Measurements from ENCODE around the gene ZNF684.
"Not testable (repeated sequence)": the region's sequence is repeated elsewhere in the genome, so short reads cannot be mapped to it uniquely, and the experiment has no call there.

ZNF684 gene

DNA sequence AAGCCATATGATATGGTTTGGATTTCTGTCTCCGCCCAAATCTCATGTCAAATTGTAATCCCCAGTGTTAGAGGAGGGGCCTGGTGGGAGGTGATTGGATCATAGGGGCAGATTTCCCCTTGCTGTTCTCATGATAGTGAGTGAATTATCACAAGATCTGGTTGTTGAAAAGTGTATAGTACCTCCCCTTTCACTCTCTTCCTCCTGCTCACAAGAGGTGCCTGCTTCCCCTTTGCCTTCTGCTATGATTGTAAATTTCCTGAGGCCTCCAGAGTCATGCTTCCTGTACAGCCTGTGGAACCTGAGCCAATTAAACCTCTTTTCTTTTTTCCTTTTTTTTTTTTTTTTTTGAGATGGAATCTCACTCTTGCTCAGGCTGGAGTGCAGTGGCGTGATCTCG lies 43.4 kb downstream of the ZNF684 start:
- not testable (repeated sequence) for DNase-seq (ENCODE audit: low read depth)

DNA sequence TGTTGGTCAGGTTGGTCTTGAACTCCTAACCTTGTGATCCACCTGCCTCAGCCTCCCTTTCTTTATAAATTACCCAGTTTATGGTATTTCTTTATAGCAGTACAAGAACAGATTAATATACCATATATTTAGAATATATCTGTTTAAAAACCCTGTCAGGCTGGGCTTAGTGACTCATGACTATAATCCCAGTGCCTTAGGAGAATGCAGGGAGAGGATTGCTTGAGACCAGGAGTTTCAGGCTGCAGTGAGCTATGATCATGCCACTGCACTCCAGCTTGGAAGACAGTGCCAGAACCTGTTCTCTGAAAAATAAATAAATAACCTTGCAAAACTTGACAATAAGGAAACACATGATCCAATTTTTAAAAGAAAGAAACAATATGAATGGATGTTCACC lies 43.9 kb downstream of the ZNF684 start:
- no peak for DNase-seq (ENCODE audit: low read depth)

DNA sequence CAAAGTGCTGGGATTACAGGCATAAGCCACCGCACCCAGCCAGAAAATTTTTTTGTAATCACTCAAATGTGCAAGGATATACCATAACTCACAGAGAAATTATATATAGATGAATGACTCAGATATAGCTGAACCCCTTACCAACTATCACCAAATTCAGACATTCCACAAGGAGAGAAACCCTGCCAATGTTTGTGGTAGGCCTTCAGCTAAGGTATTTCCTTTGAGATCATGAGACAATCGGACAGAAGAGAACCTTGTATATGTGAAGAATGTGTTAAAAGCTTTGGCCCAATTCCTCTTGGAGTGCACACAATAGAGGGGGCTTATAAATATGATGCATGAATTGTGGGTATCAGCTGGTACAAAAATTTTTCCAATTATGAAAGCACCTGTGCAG lies 50.7 kb downstream of the ZNF684 start:
- DNase-seq (ENCODE audit: low read depth): no peak

DNA sequence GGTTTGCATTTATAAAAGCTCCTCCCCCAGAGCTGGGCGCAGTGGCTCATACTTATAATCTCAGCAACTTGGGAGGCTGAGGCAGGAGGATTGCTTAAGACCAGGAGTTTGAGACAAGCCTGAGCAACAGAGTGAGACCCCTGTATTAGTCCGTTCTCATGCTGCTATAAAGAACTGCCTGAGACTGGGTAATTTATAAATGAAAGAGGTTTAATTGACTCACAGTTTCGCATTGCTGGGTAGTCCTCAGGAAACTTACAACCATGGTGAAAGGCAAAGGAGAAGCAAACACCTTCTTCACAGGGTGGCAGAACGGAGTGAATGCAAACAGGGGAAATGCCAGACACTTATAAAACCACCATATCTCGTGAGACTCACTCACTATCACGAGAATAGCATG lies 52.5 kb downstream of the ZNF684 start:
- DNase-seq (ENCODE audit: low read depth): no peak

DNA sequence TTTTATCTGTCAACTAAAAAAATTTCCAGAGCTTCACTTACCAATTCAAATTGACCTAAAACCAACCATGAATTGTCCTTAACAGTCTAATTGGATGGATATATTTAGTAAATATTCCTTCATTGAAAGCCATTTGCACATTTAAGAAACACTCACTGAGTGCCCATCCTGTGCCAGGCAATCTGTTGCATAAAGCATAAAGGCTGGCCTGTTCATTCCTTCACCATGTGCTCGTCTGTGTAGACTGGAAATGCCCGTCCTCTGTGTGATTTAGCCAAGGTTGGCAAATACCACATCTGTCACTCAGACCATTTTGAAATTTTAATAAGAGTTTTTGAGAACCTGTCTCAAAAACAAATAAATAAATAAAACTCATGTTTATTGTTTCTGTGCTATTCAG lies 57.1 kb downstream of the ZNF684 start:
- no peak for DNase-seq (ENCODE audit: low read depth)

DNA sequence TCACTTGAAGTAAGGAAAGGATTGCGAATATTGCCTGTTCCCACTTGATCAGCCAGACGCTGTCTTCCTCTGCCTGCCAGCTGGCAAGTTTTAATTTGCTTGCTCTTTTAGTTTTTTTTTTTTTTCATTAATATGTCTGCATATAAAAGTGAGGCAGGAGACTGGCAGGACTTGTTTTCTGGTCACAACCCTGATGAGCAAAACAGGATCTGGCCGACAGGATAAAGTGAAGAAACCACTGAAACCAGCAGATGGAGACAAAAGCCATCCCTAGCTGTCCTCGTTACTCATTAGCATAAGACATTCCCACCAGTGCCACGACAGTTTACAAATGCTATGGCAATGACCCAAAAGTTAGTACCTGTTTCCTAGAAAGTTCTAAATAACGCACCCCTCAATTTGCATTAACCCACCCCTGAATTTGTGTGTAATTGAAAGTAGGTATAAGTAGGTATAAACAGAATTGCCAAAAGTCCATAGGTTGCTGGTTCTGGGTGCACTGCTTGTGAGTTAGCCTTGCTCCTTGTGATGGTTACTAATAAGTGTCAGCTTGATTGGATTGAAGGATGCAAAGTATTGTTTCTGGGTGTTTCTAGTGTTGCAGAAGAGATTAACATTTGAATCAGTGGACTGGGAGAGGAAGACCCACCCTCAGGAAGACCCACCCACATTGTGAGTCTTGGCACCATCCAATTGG lies 60.8 kb downstream of the ZNF684 start:
- DNase-seq (ENCODE audit: low read depth): no peak

DNA sequence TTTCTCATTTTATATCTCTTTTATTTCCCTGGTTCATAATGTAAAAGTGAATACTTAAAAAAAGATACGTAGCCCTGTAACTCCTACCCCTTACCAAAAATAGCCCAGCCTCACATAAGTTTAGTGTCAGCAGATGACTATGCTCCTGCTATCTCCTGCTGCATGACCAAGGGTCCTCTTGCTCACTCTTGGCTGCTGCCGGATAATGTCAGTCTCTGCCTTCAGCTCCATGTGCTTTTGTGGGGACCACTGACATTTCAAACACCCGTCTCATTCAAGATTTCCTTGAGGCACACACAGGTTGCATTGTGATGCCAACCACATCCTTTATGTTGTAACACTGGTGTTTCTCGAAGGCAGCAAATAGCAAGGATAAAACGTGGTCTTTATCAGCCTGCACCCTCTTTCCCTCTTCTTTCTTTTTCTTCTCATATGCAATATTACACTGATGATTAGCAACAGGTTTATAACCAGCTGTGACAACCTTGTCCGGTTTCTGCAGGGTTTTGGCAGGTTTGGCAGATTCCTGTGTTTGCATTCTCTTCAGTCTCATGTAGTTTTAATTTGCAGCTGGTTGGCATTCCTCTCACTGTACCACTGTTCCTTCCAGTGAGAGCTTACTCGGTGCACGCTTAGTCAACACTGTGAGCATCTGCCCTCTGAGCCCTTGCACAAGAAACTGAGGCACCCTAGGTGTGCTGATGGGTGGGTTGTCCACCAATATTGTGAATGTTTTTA lies 62.2 kb downstream of the ZNF684 start:
- no peak for DNase-seq (ENCODE audit: low read depth)

DNA sequence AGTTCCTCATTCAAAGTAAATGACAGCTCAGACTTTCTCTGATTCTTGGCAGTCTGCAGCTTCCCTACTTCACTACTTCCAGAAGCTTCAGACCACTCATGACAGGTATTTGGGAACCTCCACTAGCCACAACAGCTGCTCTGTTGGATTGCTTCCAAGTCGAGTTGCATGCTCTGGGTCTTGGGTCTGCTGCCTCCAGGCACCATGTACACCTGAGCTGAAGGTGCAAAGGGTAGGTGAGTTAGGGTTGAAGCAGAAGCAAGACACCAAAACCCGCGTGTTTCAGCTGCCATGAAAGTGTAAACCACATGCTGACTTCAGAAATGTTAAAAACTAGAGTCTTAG lies 62.7 kb downstream of the ZNF684 start:
- no peak for DNase-seq (ENCODE audit: low read depth)

DNA sequence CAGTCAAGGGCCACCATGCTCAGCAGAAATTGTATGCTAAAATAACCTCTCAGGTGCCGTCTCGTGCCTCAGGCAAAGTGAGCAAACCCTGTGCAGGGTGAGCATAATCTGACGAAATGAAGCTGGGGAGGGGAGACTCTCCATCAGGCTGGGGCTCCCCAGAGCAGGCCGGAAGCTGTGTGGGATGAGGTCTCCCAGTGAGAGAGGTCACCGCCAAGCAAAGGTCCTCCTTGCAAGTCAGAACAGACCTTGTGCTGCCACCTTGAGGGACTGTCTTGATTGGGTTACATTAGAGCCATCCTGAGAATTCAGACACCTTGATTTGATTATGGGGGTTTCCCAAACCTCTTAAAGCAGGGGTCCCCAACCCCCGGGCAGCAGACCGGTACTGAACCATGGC lies 64.2 kb downstream of the ZNF684 start:
- DNase-seq (ENCODE audit: low read depth): no peak

All from stimulated activated CD8-positive, alpha-beta memory T cell treated with anti-CD3 and anti-CD28 coated beads, Interleukin-7, amount 100 ng/mL, for 24 hours (primary cell).